Upper lobe of left lung (tissue), 4 donors: Measurements from ENCODE around the gene CNN3.

ENCODE experiments used
- CTCF ChIP-seq, 6 experiments: fragments of 450-650 bp in 4 of 6; fragments of 200-600 bp in 2 of 6; sonication (generic) in 2 of 6; IDR thresholded peaks; one replicate each; pipeline ENCODE4 v1.5.1; 2016 to 2019; ENCODE audit warnings: antibody characterized with exemption in 6 of 6
- EP300 ChIP-seq, 4 donors: sonication (generic); formaldehyde crosslinking; IDR thresholded peaks; one replicate each; pipeline ENCODE4 v1.5.1; 2017; ENCODE audit warnings: antibody characterized with exemption in 4 of 4, control low read depth in 2 of 4
- POLR2A ChIP-seq, 4 donors: fragments of 450-650 bp; IDR thresholded peaks; one replicate each; pipeline ENCODE4 v1.5.1; 2016 to 2017; ENCODE audit warnings: antibody characterized with exemption in 4 of 4, mild to moderate bottlenecking in 2 of 4
- POLR2AphosphoS5 ChIP-seq, 2 donors: sonication (generic); formaldehyde crosslinking; IDR thresholded peaks; one replicate each; pipeline ENCODE4 v1.5.1; 2017; ENCODE audit warnings: antibody characterized with exemption in 2 of 2

DNA sequence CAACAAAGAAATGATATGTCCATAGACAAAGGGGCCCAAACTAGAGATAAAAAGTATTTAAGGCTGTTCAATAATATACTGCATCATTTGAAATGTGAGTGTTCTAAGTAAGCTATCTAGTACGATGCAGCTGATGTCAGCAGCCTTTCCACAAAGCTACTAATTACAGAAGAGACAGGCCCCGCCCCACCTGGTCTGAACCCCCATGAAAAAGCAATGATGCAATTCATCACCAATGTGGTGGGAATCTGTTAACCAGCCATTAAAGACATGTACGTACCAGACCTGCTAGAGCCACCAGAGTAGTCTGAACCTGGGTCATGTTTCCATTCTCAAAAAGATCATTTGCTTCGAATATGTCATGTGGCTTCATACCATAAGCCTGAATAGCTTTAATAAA is 25.1 kb downstream of the CNN3 start:
- TF ChIP-seq CTCF (IDR thresholded peaks at IDR 0.05) (no peak), EP300 (IDR thresholded peaks at IDR 0.05) (no peak), POLR2A (IDR thresholded peaks at IDR 0.05) (no peak), POLR2AphosphoS5 (IDR thresholded peaks at IDR 0.05) (no peak)
